ENCODE measurements around the gene LRRN4. TPM values are rescaled to one million over a fixed set of nuclear protein-coding genes. Genes with fewer than 3 reads are reported as not detected.

The LRRN4 gene
- total RNA-seq, 1 donor from 2014 or later: 76.6 TPM

GRCh38 chr20:5991623-5992441 is 62.0 kb downstream of the LRRN4 start:
- Histone ChIP-seq H3K4me1 (no peaks in the 10 kb centered on the region), H3K9me3 (no peaks in the 10 kb centered on the region), H3K27ac (no peak overlapping the region), H3K27me3 (no peaks in the 10 kb centered on the region), H3K4me3 (no peak overlapping the region), H3K36me3 (peaks cover 22% of the 10 kb centered on the region)
- no peak for ATAC-seq
- intact Hi-C loops (cut with DNase I): no loop called here
- TF ChIP-seq CTCF (IDR thresholded peaks at IDR 0.05): no peak
- no peak for DNase-seq

- Histone ChIP-seq H3K4me1 (no peaks in the 10 kb centered on the region), H3K9me3 (no peaks in the 10 kb centered on the region), H3K36me3 (peaks cover 22% of the 10 kb centered on the region), H3K27me3 (no peaks in the 10 kb centered on the region), H3K4me3 (no peak overlapping the region), H3K27ac (no peak overlapping the region)
- DNase-seq (no peak), ATAC-seq (no peak)
- TF ChIP-seq CTCF (IDR thresholded peaks at IDR 0.05): no peak
- intact Hi-C loops (cut with DNase I): no loop called here
Observed at GRCh38 chr20:5990946-5991345, 62.9 kb downstream of the LRRN4 start.

Other genes starting within 250 kb of the LRRN4 start
- gene CHGB, start 142.6 kb downstream of the LRRN4 start, total RNA-seq: not detected
- gene TRMT6, start 103.5 kb downstream of the LRRN4 start, total RNA-seq: 8.5 TPM
- gene MCM8, start 103.4 kb downstream of the LRRN4 start, total RNA-seq: 5.2 TPM
- 45.3 TPM for gene CRLS1, start 47.9 kb downstream of the LRRN4 start, total RNA-seq
- gene FERMT1, start 69.0 kb upstream of the LRRN4 start, total RNA-seq: 2.4 TPM